ENCODE data around the gene MYT1.

The MYT1 gene

GRCh38 chr20:64144144-64144912, 19.9 kb upstream of the MYT1 start:
- no peak overlapping the region for H3K27ac ChIP-seq
- CTCF ChIA-PET, result interaction anchor here (1.2 kb wide), 1 partner anchor 41 kb away, joined by 6 read pairs; no protein-coding TSS in a partner anchor
- no peak for TF ChIP-seq CTCF (conservative IDR thresholded peaks at IDR 0.05; ENCODE audit: low read depth)
- POLR2A ChIA-PET (ENCODE audit: low non-redundant PET), result no interaction called here
- DNase-seq (ENCODE audit: low spot score), result no peak

GRCh38 chr20:64145458-64146300, 18.6 kb upstream of the MYT1 start:
- DNase-seq (ENCODE audit: low spot score), result no peak
- CTCF ChIA-PET, result interaction anchor here (0.6 to 1.2 kb wide), 3 partner anchors 9 to 97 kb away, joined by 3 to 6 read pairs (median 3); no protein-coding TSS in a partner anchor

GRCh38 chr20:64146301-64146935, 17.8 kb upstream of the MYT1 start:
- CTCF ChIA-PET, result interaction anchor here (0.6 to 1.0 kb wide), 2 partner anchors 9 to 14 kb away, joined by 3 read pairs; no protein-coding TSS in a partner anchor
- no peak for DNase-seq (ENCODE audit: low spot score)
- TF ChIP-seq CTCF (conservative IDR thresholded peaks at IDR 0.05; ENCODE audit: low read depth), result no peak
- no peak overlapping the region for H3K27ac ChIP-seq
- POLR2A ChIA-PET (ENCODE audit: low non-redundant PET), result no interaction called here

More at GRCh38 chr20:64145458-64146300, 18.6 kb upstream of the MYT1 start:
- TF ChIP-seq CTCF (conservative IDR thresholded peaks at IDR 0.05; ENCODE audit: low read depth), result no peak
- no peak overlapping the region for H3K27ac ChIP-seq
- POLR2A ChIA-PET (ENCODE audit: low non-redundant PET), result no interaction called here

GRCh38 chr20:64146936-64147477, 17.2 kb upstream of the MYT1 start:
- ChIA-PET CTCF (interaction anchor here (0.6 kb wide), 2 partner anchors 13 to 651 kb away, joined by 3 to 5 read pairs; no protein-coding TSS in a partner anchor), POLR2A (ENCODE audit: low non-redundant PET) (no interaction called here)
- no peak for DNase-seq (ENCODE audit: low spot score)
- no peak for TF ChIP-seq CTCF (conservative IDR thresholded peaks at IDR 0.05; ENCODE audit: low read depth)
- no peak overlapping the region for H3K27ac ChIP-seq

- DNase-seq (ENCODE audit: low spot score), result no peak
- no peak for TF ChIP-seq CTCF (conservative IDR thresholded peaks at IDR 0.05; ENCODE audit: low read depth)
- H3K27ac ChIP-seq, result no peak overlapping the region
- ChIA-PET POLR2A (ENCODE audit: low non-redundant PET) (no interaction called here), CTCF (interaction anchor here (0.6 to 0.7 kb wide), 2 partner anchors 66 to 684 kb away, joined by 3 to 5 read pairs; no protein-coding TSS in a partner anchor)
Measured at GRCh38 chr20:64148581-64148980, 15.7 kb upstream of the MYT1 start.

GRCh38 chr20:64149141-64149540, 15.1 kb upstream of the MYT1 start:
- POLR2A ChIA-PET (ENCODE audit: low non-redundant PET), result no interaction called here

More at GRCh38 chr20:64149141-64149540, 15.1 kb upstream of the MYT1 start:
- TF ChIP-seq CTCF (conservative IDR thresholded peaks at IDR 0.05; ENCODE audit: low read depth), result no peak
- CTCF ChIA-PET, result interaction anchor here (0.6 kb wide), 2 partner anchors 684 to 1946 kb away, joined by 3 to 5 read pairs; no protein-coding TSS in a partner anchor
- H3K27ac ChIP-seq, result no peak overlapping the region
- no peak for DNase-seq (ENCODE audit: low spot score)

Data from RWPE1 (cell line).